ENCODE results near the gene TGFBI.

TGFBI gene

GRCh38 chr5:136012041-136012804, 16.6 kb upstream of the TGFBI start:
- DNase-seq = no peak
- no peak overlapping the region for H3K27ac ChIP-seq (ENCODE audit: low read length)
- no peak for TF ChIP-seq CTCF (IDR thresholded peaks at IDR 0.05; ENCODE audit: borderline replicate concordance, extremely low read depth, low read length, poor library complexity, severe bottlenecking)
- TF ChIP-seq EZH2 (IDR thresholded peaks at IDR 0.05; ENCODE audit: borderline replicate concordance, low read depth, low read length, severe bottlenecking) = no peak

GRCh38 chr5:136013559-136013958, 15.2 kb upstream of the TGFBI start:
- H3K27ac ChIP-seq (ENCODE audit: low read length) = no peak overlapping the region
- no peak for ATAC-seq (ENCODE audit: insufficient read depth, low read depth)
- no peak overlapping the region for H3K9ac ChIP-seq (ENCODE audit: low read depth, low read length)
- no peak overlapping the region for H2AFZ ChIP-seq (ENCODE audit: low read depth, low read length)
- H3K27me3 ChIP-seq (ENCODE audit: insufficient read depth, low read length, poor library complexity) = peaks cover 4% of the 10 kb centered on the region
- no peaks in the 10 kb centered on the region for H3K36me3 ChIP-seq (ENCODE audit: insufficient read depth, low read length)
- no peak overlapping the region for H3K4me2 ChIP-seq (ENCODE audit: insufficient read depth, low read length)
- H3K79me2 ChIP-seq (ENCODE audit: insufficient read depth, low read length) = no peaks in the 10 kb centered on the region
- H3K4me3 ChIP-seq (ENCODE audit: low read depth in 1 of 2, low read length in 2 of 2) = no peak overlapping the region
- no peak for TF ChIP-seq EZH2 (IDR thresholded peaks at IDR 0.05; ENCODE audit: borderline replicate concordance, low read depth, low read length, severe bottlenecking)
- TF ChIP-seq CTCF (IDR thresholded peaks at IDR 0.05; ENCODE audit: borderline replicate concordance, extremely low read depth, low read length, poor library complexity, severe bottlenecking) = no peak
- no peaks in the 10 kb centered on the region for H3K9me3 ChIP-seq (ENCODE audit: insufficient read depth, low read length, severe bottlenecking)
- no peaks in the 10 kb centered on the region for H3K4me1 ChIP-seq (ENCODE audit: insufficient read depth, low read length)
- no peaks in the 10 kb centered on the region for H4K20me1 ChIP-seq (ENCODE audit: insufficient read depth, low read length)
- DNase-seq = no peak

More at GRCh38 chr5:136012041-136012804, 16.6 kb upstream of the TGFBI start:
- no peaks in the 10 kb centered on the region for H3K36me3 ChIP-seq (ENCODE audit: insufficient read depth, low read length)
- no peaks in the 10 kb centered on the region for H4K20me1 ChIP-seq (ENCODE audit: insufficient read depth, low read length)
- H3K27me3 ChIP-seq (ENCODE audit: insufficient read depth, low read length, poor library complexity) = peaks cover 4% of the 10 kb centered on the region
- no peak overlapping the region for H3K9ac ChIP-seq (ENCODE audit: low read depth, low read length)
- no peak overlapping the region for H3K4me3 ChIP-seq (ENCODE audit: low read depth in 1 of 2, low read length in 2 of 2)
- no peaks in the 10 kb centered on the region for H3K4me1 ChIP-seq (ENCODE audit: insufficient read depth, low read length)
- no peak overlapping the region for H3K4me2 ChIP-seq (ENCODE audit: insufficient read depth, low read length)
- ATAC-seq (ENCODE audit: insufficient read depth, low read depth) = no peak
- no peak overlapping the region for H2AFZ ChIP-seq (ENCODE audit: low read depth, low read length)
- no peaks in the 10 kb centered on the region for H3K9me3 ChIP-seq (ENCODE audit: insufficient read depth, low read length, severe bottlenecking)
- no peaks in the 10 kb centered on the region for H3K79me2 ChIP-seq (ENCODE audit: insufficient read depth, low read length)

GRCh38 chr5:136014049-136015002, 14.5 kb upstream of the TGFBI start:
- Histone ChIP-seq H3K9ac (ENCODE audit: low read depth, low read length) (no peak overlapping the region), H3K9me3 (ENCODE audit: insufficient read depth, low read length, severe bottlenecking) (no peaks in the 10 kb centered on the region), H4K20me1 (ENCODE audit: insufficient read depth, low read length) (no peaks in the 10 kb centered on the region), H3K36me3 (ENCODE audit: insufficient read depth, low read length) (no peaks in the 10 kb centered on the region), H3K79me2 (ENCODE audit: insufficient read depth, low read length) (no peaks in the 10 kb centered on the region), H3K27me3 (ENCODE audit: insufficient read depth, low read length, poor library complexity) (peaks cover 4% of the 10 kb centered on the region), H2AFZ (ENCODE audit: low read depth, low read length) (no peak overlapping the region), H3K4me3 (ENCODE audit: low read depth in 1 of 2, low read length in 2 of 2) (no peak overlapping the region), H3K4me2 (ENCODE audit: insufficient read depth, low read length) (no peak overlapping the region), H3K27ac (ENCODE audit: low read length) (no peak overlapping the region), H3K4me1 (ENCODE audit: insufficient read depth, low read length) (no peaks in the 10 kb centered on the region)
- TF ChIP-seq EZH2 (IDR thresholded peaks at IDR 0.05; ENCODE audit: borderline replicate concordance, low read depth, low read length, severe bottlenecking) = no peak
- no peak for TF ChIP-seq CTCF (IDR thresholded peaks at IDR 0.05; ENCODE audit: borderline replicate concordance, extremely low read depth, low read length, poor library complexity, severe bottlenecking)
- DNase-seq (no peak), ATAC-seq (ENCODE audit: insufficient read depth, low read depth) (no peak)

All from DND-41 (cell line).